Right cardiac atrium (tissue), 5 donors: ENCODE results near the gene TBC1D17. TPM values are rescaled to one million over a fixed set of nuclear protein-coding genes. Genes with fewer than 3 reads are reported as not detected.

ENCODE experiments used
- ATAC-seq, 2 donors: fragments of 200-7000 bp; cut with Tn5 transposase; one replicate each; pipeline versions ENCODE4 v1.8.0 to v1.9.1; 2020; ENCODE audit warnings: moderate library complexity in 2 of 2, mild to moderate bottlenecking in 1 of 2
- DNase-seq, 3 donors: peaks; one replicate each; pipeline ENCODE4 v3.0.0-alpha.2; 2020
- H3K27ac ChIP-seq: one replicate; pipeline ENCODE4 v1.5.1; 2013; ENCODE audit warnings: mild to moderate bottlenecking, low read length, control low read depth, moderate library complexity
- H3K27me3 ChIP-seq: one replicate; pipeline ENCODE4 v1.6.1; 2013; ENCODE audit not compliant: control insufficient read depth, insufficient read depth
- H3K4me1 ChIP-seq: one replicate; pipeline ENCODE4 v1.6.1; 2013; ENCODE audit warnings: low read length; ENCODE audit not compliant: control insufficient read depth, insufficient read depth
- H3K4me3 ChIP-seq: one replicate; pipeline ENCODE4 v1.5.1; 2013; ENCODE audit warnings: low read length, control low read depth
- H3K9me3 ChIP-seq: one replicate; pipeline ENCODE4 v1.6.1; 2013; ENCODE audit warnings: low read length; ENCODE audit not compliant: control insufficient read depth
- WGBS: extraction: QIAGEN DNeasy Blood & Tissue Kit; methylation state at CpG from one replicate; pipeline ENCODE4 v1.1.7; 2013; 5-methylcytosine and 5-hydroxymethylcytosine counted together
- intact Hi-C, 4 donors: fragments of 100-400 bp; cut with DNase I; formaldehyde crosslinking; loops; one replicate each; pipeline versions ENCODE4 v1.11.0 to v1.14.0; 2022 to 2023
- polyA plus RNA-seq: library from polyadenylated mRNA; stranded (reverse); fragments of 200-250 nt; gene quantifications from one replicate; pipeline ENCODE4 v1.2.3, GENCODE V29; 2013
- total RNA-seq, 4 donors: library from RNA; stranded (reverse); fragmentation: NEBNext Ultra II Directional; extraction: Animal tissue kit (Norgen Biotek cat#: 25700); gene quantifications; one replicate each; pipeline ENCODE4 v1.2.1, GENCODE V29; 2021
- donor health status: healthy with polysubstance abuse.
- donor health status: DM: no; HTN: yes; CAD: no.
- donor health status: DM: no; HTN: no; CAD: no.
- donor health status: DM: no; HTN: yes; CAD: no; lungs with severe emphysema.
- donor health status: DM: yes; HTN: yes; CAD: no.

The TBC1D17 gene
- total and polyA plus RNA-seq, 5 donors = 35.6 to 45.7 (median 39.5) TPM

- WGBS = 62% methylated on average over 15 of the region's 15 CpGs
- DNase-seq (peak; percentile 35 to 76 (median 66)), ATAC-seq (no peak)
- Histone ChIP-seq H3K4me3 (no peak overlapping the region), H3K9me3 (no peaks in the 10 kb centered on the region), H3K27ac (peak overlapping the region; percentile 86), H3K27me3 (no peaks in the 10 kb centered on the region), H3K4me1 (peaks cover 3% of the 10 kb centered on the region)
- intact Hi-C loops = no loop called here
Observed at GRCh38 chr19:49870309-49870901, 7.1 kb upstream of the TBC1D17 start.

- ATAC-seq (no peak), DNase-seq (peak in 2 of 3 donors; percentile 55 to 56)
- Histone ChIP-seq H3K27ac (no peak overlapping the region), H3K27me3 (no peaks in the 10 kb centered on the region), H3K4me1 (peaks cover 7% of the 10 kb centered on the region), H3K9me3 (no peaks in the 10 kb centered on the region), H3K4me3 (no peak overlapping the region)
- intact Hi-C loops = no loop called here
- 90% methylated on average over 17 of the region's 17 CpGs for WGBS
Observed at GRCh38 chr19:49871349-49871985, 6.0 kb upstream of the TBC1D17 start.

GRCh38 chr19:49872245-49873128 lies 5.0 kb upstream of the TBC1D17 start:
- Histone ChIP-seq H3K4me1 (peaks cover 7% of the 10 kb centered on the region), H3K27ac (no peak overlapping the region)
- WGBS = 83% methylated on average over 27 of the region's 27 CpGs

GRCh38 chr19:49873129-49873521 lies 4.4 kb upstream of the TBC1D17 start:
- intact Hi-C loops = no loop called here
- H3K4me1 ChIP-seq = peaks cover 7% of the 10 kb centered on the region
- DNase-seq = peak in 2 of 3 donors; percentile 52 to 70

More at GRCh38 chr19:49872245-49873128, 5.0 kb upstream of the TBC1D17 start:
- intact Hi-C loops = no loop called here
- no peaks in the 10 kb centered on the region for H3K9me3 ChIP-seq
- H3K27me3 ChIP-seq = no peaks in the 10 kb centered on the region
- ATAC-seq (no peak), DNase-seq (peak in 2 of 3 donors; percentile 54 to 57)
- H3K4me3 ChIP-seq = no peak overlapping the region

GRCh38 chr19:49873834-49874233 lies 3.7 kb upstream of the TBC1D17 start:
- intact Hi-C loops = no loop called here
- no peaks in the 10 kb centered on the region for H3K9me3 ChIP-seq
- no peak overlapping the region for H3K4me3 ChIP-seq
- no peaks in the 10 kb centered on the region for H3K27me3 ChIP-seq
- H3K27ac ChIP-seq = no peak overlapping the region
- DNase-seq (peak in 2 of 3 donors; percentile 29 to 44), ATAC-seq (no peak)
- H3K4me1 ChIP-seq = peaks cover 7% of the 10 kb centered on the region
- 88% methylated on average over 10 of the region's 10 CpGs for WGBS

More at GRCh38 chr19:49873129-49873521, 4.4 kb upstream of the TBC1D17 start:
- no peak for ATAC-seq
- Histone ChIP-seq H3K4me3 (no peak overlapping the region), H3K27me3 (no peaks in the 10 kb centered on the region), H3K27ac (no peak overlapping the region), H3K9me3 (no peaks in the 10 kb centered on the region)
- 92% methylated on average over 29 of the region's 29 CpGs for WGBS

- 93% methylated on average over 11 of the region's 11 CpGs for WGBS
- Histone ChIP-seq H3K27ac (no peak overlapping the region), H3K9me3 (no peaks in the 10 kb centered on the region), H3K27me3 (no peaks in the 10 kb centered on the region), H3K4me1 (peaks cover 7% of the 10 kb centered on the region), H3K4me3 (no peak overlapping the region)
- intact Hi-C loops = no loop called here
- DNase-seq = peak in 1 of 3 donors; percentile 30
- ATAC-seq = no peak
Observed at GRCh38 chr19:49874503-49875157, 2.9 kb upstream of the TBC1D17 start.

- no peak overlapping the region for H3K4me3 ChIP-seq
- H3K4me1 ChIP-seq = peaks cover 6% of the 10 kb centered on the region
- intact Hi-C loops = no loop called here
- DNase-seq = peak in 1 of 3 donors; percentile 32
- H3K9me3 ChIP-seq = no peaks in the 10 kb centered on the region
- ATAC-seq = no peak
- H3K27ac ChIP-seq = no peak overlapping the region
- H3K27me3 ChIP-seq = no peaks in the 10 kb centered on the region
- 83% methylated on average over 4 of the region's 4 CpGs for WGBS
Observed at GRCh38 chr19:49875177-49875576, 2.3 kb upstream of the TBC1D17 start.

- peaks cover 6% of the 10 kb centered on the region for H3K4me1 ChIP-seq
- H3K27me3 ChIP-seq = no peaks in the 10 kb centered on the region
- peak overlapping the region; percentile 76 for H3K4me3 ChIP-seq
- DNase-seq (peak; percentile 72 to 90 (median 89)), ATAC-seq (peak; percentile 9 to 26)
- WGBS = 1% methylated on average over 28 of the region's 28 CpGs
- H3K27ac ChIP-seq = peak overlapping the region; percentile 92
- no peaks in the 10 kb centered on the region for H3K9me3 ChIP-seq
- intact Hi-C loops = no loop called here
Observed at GRCh38 chr19:49875857-49876421, 1.6 kb upstream of the TBC1D17 start.

- Histone ChIP-seq H3K4me1 (peaks cover 6% of the 10 kb centered on the region), H3K4me3 (peak overlapping the region; percentile 76), H3K9me3 (no peaks in the 10 kb centered on the region), H3K27ac (peak overlapping the region; percentile 99), H3K27me3 (no peaks in the 10 kb centered on the region)
- intact Hi-C loops = no loop called here
- ATAC-seq (peak; percentile 81 to 85), DNase-seq (peak; percentile 98 to 99 (median 99))
- WGBS = under 1% methylated on average over 46 of the region's 46 CpGs
Observed at GRCh38 chr19:49876422-49877019, 981 bp upstream of the TBC1D17 start.
